Ramos (cell line): Measurements from ENCODE around the gene CARM1.
"Not testable (repeated sequence)": the region's sequence is repeated elsewhere in the genome, so short reads cannot be mapped to it uniquely, and the experiment has no call there.

Source experiments
- in situ Hi-C: fragments of 300-500 bp; cut with MboI; formaldehyde crosslinking; loops from one replicate; pipeline ENCODE4 v1.14.3; 2022; ENCODE audit warnings: low sequenced_read_pairs; ENCODE audit not compliant: unreplicated experiment

Gene CARM1

GRCh38 chr19:10870955-10871603 is at the start of gene CARM1:
Gene CARM1 (plus strand): TSS chr19:10871553. CDS start chr19:10871703, 150 bp downstream.
- in situ Hi-C loops, result no loop called here

GRCh38 chr19:10823690-10824089 is 47.7 kb upstream of the CARM1 start:
- in situ Hi-C loops, result no loop called here

- in situ Hi-C loops, result no loop called here
Measured at GRCh38 chr19:10826231-10826630, 45.1 kb upstream of the CARM1 start.

- in situ Hi-C loops, result no loop called here
Measured at GRCh38 chr19:10826846-10827245, 44.5 kb upstream of the CARM1 start.

GRCh38 chr19:10828981-10829821 is 42.2 kb upstream of the CARM1 start:
- in situ Hi-C loops, result no loop called here

- in situ Hi-C loops, result no loop called here
Measured at GRCh38 chr19:10829967-10830366, 41.4 kb upstream of the CARM1 start.

GRCh38 chr19:10830370-10830769 is 41.0 kb upstream of the CARM1 start:
- in situ Hi-C loops, result no loop called here

GRCh38 chr19:10830931-10831779 is 40.2 kb upstream of the CARM1 start:
- in situ Hi-C loops, result no loop called here

GRCh38 chr19:10831987-10832938 is 39.1 kb upstream of the CARM1 start:
- in situ Hi-C loops, result no loop called here

- in situ Hi-C loops, result no loop called here
Measured at GRCh38 chr19:10832939-10833296, 38.4 kb upstream of the CARM1 start.

GRCh38 chr19:10835089-10835753 is 36.1 kb upstream of the CARM1 start:
- in situ Hi-C loops, result no loop called here

- in situ Hi-C loops, result no loop called here
Measured at GRCh38 chr19:10835754-10836478, 35.4 kb upstream of the CARM1 start, which contains the start of gene TMED1. Gene TMED1 (minus strand): TSS chr19:10836212. CDS start chr19:10836191, 21 bp downstream.

- in situ Hi-C loops, result no loop called here
Measured at GRCh38 chr19:10836479-10837330, 34.6 kb upstream of the CARM1 start.

GRCh38 chr19:10837649-10838048 is 33.7 kb upstream of the CARM1 start:
- in situ Hi-C loops, result not testable (repeated sequence)

GRCh38 chr19:10838377-10838776 is 33.0 kb upstream of the CARM1 start:
- in situ Hi-C loops, result no loop called here

- in situ Hi-C loops, result no loop called here
Measured at GRCh38 chr19:10839114-10840050, 32.0 kb upstream of the CARM1 start.
